GM21423 (cell line): ENCODE measurements around the gene ZNF331.
A peak's percentile ranks its signal among the peaks of the same experiment; 100 is the strongest.

ENCODE experiments used
- ATAC-seq: cut with Tn5 transposase; IDR thresholded peaks from one replicate; pipeline ENCODE4 v1.9.1; 2021; ENCODE audit warnings: mild to moderate bottlenecking, moderate library complexity; ENCODE audit not compliant: unreplicated experiment

The ZNF331 gene

GRCh38 chr19:53520547-53521372 lies 17.2 kb upstream of the ZNF331 start:
- peak; percentile 96 for ATAC-seq

DNA sequence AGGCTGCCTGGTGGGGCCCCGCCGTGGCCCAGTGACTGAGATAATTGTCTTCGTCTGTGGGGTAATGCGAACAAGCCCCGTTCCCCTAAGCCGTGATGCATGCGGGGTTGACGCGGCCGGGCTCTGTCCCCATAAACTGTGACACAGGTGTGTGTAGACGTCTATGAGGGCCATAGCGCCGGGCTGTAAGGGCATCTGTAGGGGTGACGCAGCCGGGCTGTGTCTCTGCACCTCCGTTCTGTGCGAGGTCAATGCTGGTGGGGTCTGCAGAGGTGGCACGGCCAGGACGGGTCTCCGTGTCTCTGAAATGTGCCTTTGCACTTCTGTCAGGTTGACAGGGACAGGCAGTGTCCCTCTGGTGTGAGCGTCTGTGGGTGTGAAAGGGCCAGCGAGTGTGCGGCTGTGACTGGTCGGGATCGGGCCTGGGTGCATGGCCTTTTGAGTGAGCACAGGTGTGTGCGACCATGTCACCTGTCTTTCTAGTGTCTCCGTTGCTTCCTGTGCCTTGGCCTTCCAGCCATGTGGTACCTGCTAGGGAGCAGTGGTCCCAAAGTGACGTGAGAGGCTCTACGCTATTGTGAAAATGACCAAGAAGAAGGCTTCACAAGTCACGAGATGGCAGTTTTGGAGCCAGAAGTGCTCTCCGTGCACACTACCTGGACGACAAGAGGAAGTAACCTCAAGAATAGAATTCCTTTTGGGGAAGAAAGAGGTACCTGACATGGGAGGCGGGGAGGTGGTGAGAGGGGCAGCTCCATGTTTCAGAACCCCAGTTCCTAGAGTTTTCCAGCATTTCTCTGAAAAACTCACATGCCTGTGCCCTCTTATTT lies 16.4 kb upstream of the ZNF331 start:
- no peak for ATAC-seq

DNA sequence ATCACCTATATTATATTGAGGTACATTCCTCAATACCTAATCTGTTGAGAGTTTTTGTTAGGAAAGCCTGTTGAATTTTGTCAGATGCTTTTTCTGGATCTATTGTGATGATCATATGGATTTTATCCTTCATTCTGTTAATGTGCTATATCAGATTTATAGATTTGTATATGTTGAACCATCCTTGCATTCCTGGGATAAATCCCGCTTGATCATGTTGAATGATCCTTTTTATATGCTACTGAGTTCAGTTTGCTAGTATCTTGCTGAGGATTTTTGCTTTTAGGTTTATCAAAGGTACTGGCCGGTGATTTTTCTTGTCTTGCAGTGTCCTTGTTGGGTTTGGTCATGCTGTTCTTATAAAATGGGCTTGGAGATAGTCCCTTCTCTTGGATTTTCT lies 12.0 kb upstream of the ZNF331 start:
- ATAC-seq: no peak

DNA sequence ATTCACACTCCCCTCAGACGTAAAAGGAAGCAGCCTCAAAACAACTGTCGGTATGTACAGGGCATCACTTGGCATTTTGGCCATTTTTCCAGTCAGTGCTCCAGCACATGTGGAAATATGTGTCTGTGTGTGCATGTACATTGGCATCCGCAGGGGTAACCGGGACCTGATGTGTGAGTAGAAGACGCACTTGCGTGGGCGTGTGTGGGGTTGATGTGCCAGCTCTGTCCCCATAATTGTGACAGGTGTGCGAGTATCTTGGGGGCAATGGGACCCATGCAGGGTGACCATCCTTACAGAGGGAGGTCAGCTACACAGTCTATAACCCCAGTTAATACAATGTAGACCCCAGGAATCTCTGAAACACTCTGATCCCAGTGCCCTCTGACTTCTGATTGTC lies 7.3 kb upstream of the ZNF331 start:
- no peak for ATAC-seq

DNA sequence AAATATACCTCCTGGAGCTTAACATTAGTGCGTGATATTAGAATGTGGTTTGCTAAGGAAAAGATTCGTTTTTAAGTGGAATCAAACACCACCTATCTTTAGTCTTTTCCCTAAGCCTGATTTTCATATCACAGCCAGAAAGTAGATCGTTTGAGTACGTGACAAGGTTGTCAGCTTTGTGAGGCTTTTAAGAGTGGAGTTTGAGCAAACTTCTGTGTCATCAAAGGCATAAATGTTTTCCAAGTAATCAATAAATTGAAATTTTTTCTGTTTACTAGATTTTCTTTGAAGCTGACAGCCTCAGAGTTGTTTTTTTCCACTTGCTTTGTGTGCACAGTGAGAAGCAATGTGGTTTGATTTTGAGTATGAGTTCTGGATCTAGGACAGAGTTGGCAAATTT lies 6.5 kb upstream of the ZNF331 start:
- ATAC-seq: no peak

DNA sequence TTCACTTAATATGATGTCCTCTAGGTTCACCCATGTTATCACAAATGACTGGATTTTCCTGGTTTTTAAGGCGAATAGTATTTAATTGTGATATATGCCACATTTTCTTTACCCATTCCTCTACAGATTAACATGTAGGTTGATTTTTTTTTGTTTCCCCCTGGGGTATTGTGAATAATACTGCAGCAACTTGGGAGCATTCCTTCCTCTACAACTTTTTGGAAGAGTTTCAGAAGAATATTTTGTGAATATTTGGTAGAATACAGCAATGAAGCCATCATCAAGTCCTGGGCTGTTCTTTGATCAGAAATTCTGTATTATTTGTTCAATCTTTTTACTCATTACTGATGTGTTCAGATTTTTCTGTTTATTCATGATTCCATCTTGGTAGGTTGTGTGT lies 5.6 kb upstream of the ZNF331 start:
- ATAC-seq: no peak

- no peak for ATAC-seq
Observed at GRCh38 chr19:53536225-53536548, 1.8 kb upstream of the ZNF331 start.

GRCh38 chr19:53537121-53537520 lies 824 bp upstream of the ZNF331 start:
- ATAC-seq: no peak

DNA sequence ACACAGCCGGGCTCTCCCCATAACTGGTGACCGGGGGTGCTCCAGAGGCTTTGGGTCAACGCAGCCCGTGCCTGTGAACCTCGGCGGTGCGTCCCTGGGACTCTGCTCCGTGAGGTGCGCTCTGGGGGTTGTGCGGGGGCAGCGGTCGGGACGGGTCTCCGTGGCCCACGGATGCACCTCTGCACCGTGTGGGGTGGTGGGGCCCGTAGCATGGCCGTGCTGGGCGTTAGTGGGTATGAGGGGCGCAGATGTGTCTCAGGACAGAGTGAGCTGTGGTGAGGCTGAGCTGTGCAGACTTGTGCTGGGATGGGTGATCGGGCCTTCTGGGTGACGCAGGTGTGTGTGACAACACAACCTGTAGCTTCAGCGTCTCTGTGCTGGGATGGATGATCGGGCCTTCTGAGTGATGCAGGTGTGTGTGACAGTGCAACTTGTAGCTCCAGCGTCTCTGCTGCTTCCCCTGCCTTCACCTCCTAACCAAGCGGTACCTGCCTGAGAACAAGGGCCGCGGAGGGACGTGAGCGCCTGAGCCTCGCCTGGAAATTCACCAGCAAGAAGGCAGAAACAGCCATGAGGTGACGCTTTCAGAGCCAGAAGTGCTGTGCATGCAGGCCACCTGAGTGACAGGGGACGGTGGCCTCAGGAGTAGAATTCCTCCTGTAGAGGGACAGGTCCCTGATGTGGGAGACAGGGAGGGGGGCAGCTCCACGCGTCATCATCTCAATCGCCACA lies 599 bp downstream of the ZNF331 start:
- peak; percentile 11 for ATAC-seq

- no peak for ATAC-seq
Observed at GRCh38 chr19:53540091-53540490, 2.1 kb downstream of the ZNF331 start.

GRCh38 chr19:53541971-53542370 lies 4.0 kb downstream of the ZNF331 start:
- no peak for ATAC-seq

GRCh38 chr19:53545271-53546065 lies 7.5 kb downstream of the ZNF331 start:
- no peak for ATAC-seq

GRCh38 chr19:53546758-53547513 lies 9.0 kb downstream of the ZNF331 start:
- ATAC-seq: no peak

DNA sequence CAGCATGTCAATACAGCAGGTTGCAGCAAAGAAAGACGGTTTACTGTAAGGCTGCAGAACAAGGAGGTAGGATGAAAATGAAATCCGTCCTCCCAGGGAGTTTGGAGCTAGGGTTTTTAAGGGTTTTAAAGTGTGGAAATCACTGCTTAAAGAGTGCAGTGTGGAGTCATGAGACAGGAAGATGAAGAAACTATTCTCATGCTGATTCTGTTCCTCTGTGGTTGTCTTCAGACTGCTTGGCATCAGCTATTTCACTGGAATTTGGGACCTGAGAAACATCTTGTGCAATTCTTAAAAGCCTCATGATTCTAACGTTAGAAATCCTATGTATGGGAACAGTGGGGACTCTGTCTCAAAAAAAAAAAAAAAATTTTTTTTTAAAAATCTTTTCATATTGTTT lies 11.4 kb downstream of the ZNF331 start:
- no peak for ATAC-seq

GRCh38 chr19:53552001-53552721 lies 14.2 kb downstream of the ZNF331 start:
- ATAC-seq: no peak

DNA sequence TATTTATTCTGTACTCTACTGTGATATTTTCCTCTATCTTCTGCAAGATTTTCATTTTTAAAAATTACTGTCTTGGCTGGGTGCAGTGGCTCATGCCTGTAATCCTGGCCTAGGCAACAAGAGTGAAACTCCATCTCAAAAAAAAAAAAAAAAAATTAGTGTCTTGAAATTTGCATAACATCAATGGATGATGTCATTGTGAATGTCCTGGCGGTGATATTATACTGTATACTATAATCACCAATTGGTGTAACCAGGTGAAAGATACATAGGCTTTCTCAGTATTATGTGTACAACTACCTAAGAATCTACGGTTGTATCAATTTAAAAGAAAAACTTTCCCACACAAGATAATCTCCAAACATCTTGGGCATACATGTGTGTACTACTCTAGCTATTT lies 15.2 kb downstream of the ZNF331 start:
- ATAC-seq: no peak

- ATAC-seq: peak; percentile 60
Observed at GRCh38 chr19:53553865-53554791, 16.2 kb downstream of the ZNF331 start.

DNA sequence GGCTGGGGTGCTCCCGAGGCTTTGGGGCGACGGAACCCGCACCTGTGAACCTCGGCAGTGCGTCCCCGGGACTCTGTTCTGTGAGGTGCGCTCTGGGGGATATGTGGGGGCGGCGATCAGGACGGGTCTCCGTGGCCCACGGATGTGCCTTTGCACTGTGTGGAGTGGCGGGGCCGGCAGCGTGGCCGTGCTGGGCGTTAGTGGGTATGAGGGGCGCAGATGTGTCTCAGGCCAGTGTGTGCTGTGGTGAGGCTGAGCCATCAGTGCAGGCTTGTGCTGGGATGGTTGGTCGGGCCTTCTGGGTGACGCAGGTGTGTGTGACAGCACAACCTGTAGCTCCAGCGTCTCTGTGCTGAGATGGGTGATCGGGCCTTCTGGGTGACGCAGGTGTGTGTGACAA lies 16.9 kb downstream of the ZNF331 start:
- ATAC-seq: no peak
